A549 (cell line): ENCODE results near the gene PI16. TPM values are rescaled to one million over a fixed set of nuclear protein-coding genes. Genes with fewer than 3 reads are reported as not detected.

ENCODE experiments used
- ATAC-seq, 2 experiments: fragments of 200-7000 bp in 1 of 2; fragments of >200 bp in 1 of 2; cut with Nextera tagmentation in 1 of 2; cut with Tn5 transposase in 1 of 2; 3 replicates each; pipeline versions ENCODE4 v1.8.0 to v1.9.1; 2018 to 2020; ENCODE audit warnings: mild to moderate bottlenecking in 1 of 2, moderate library complexity in 1 of 2
- CTCF ChIA-PET: fragments of 300-600 bp; sonication (Branson Sonifier 250); formaldehyde crosslinking; extraction: SDS; loops from one replicate; lab custom pipeline; 2021; ENCODE audit warnings: antibody characterized with exemption, inconsistent platforms; lab: Yijun Ruan, JAX
- POLR2A ChIA-PET: fragments of 350-600 bp; formaldehyde crosslinking; extraction: SDS; loops from one replicate; lab custom pipeline; 2021; ENCODE audit warnings: antibody characterized with exemption, inconsistent platforms; lab: Yijun Ruan, JAX
- DNase-seq, 2 experiments: peaks; one replicate each; pipeline versions ENCODE4 v3.0.0 to v3.0.0-alpha.2; 2011 to 2016; ENCODE audit warnings: low read depth in 1 of 2, low spot score in 1 of 2
- FAIRE-seq: peaks from 2 replicates; lab custom pipeline; 2011; peaks lifted over from hg19 to GRCh38; lab: Jason Lieb, UNC
- H3K27ac ChIP-seq, 2 experiments: fragments of >200 bp; sonication (Bioruptor Twin); formaldehyde crosslinking; 3 replicates each; pipeline ENCODE4 v1.5.1; 2016 to 2017
- H3K4me1 ChIP-seq: fragments of >200 bp; sonication (Bioruptor Twin); formaldehyde crosslinking; 3 replicates; pipeline ENCODE4 v1.6.1; 2016
- H3K4me2 ChIP-seq: fragments of >200 bp; sonication (Bioruptor Twin); formaldehyde crosslinking; 3 replicates; pipeline ENCODE4 v1.6.1; 2016
- H3K4me3 ChIP-seq: fragments of >200 bp; sonication (Bioruptor Twin); formaldehyde crosslinking; 3 replicates; pipeline ENCODE4 v1.5.1; 2016
- H3K9me3 ChIP-seq: fragments of >200 bp; sonication (Bioruptor Twin); formaldehyde crosslinking; 3 replicates; pipeline ENCODE4 v1.6.1; 2016
- BCL3 ChIP-seq: fragments of >200 bp; sonication (Bioruptor Twin); formaldehyde crosslinking; IDR thresholded peaks from 3 replicates; pipeline ENCODE4 v1.6.1; 2016
- CBX2 ChIP-seq: fragments of 200-600 bp; sonication (generic); IDR thresholded peaks from 2 replicates; pipeline ENCODE4 v1.6.1; 2016; ENCODE audit warnings: low read depth, mild to moderate bottlenecking, borderline replicate concordance
- CBX8 ChIP-seq: fragments of 200-600 bp; sonication (generic); IDR thresholded peaks from 2 replicates; pipeline ENCODE4 v1.6.1; 2016
- EHF ChIP-seq: fragments of 250-450 bp; sonication (Bioruptor Pico); IDR thresholded peaks from 2 replicates; pipeline ENCODE4 v1.5.0; 2020; ENCODE audit warnings: mild to moderate bottlenecking
- ELK1 ChIP-seq: fragments of 150-350 bp; IDR thresholded peaks from 2 replicates; pipeline ENCODE4 v1.6.1; 2014; ENCODE audit warnings: low read depth, mild to moderate bottlenecking, low read length
- EP300 ChIP-seq, 2 experiments: fragments of >200 bp; sonication (Bioruptor Twin); formaldehyde crosslinking; IDR thresholded peaks; 2 replicates in 1 of 2; 3 replicates in 1 of 2; pipeline ENCODE4 v1.6.1; 2016 to 2017
- FOSB ChIP-seq: fragments of 250-450 bp; sonication (Bioruptor Pico); IDR thresholded peaks from 2 replicates; pipeline ENCODE4 v1.5.0; 2020; ENCODE audit warnings: mild to moderate bottlenecking, moderate library complexity
- FOSL2 ChIP-seq, 2 experiments: fragments of 450-650 bp in 1 of 2; fragments of >200 bp in 1 of 2; sonication (Bioruptor Twin) in 1 of 2; formaldehyde crosslinking; IDR thresholded peaks; 2 replicates each; pipeline versions ENCODE4 v1.5.0 to v1.6.1; 2016 to 2020; ENCODE audit warnings: mild to moderate bottlenecking in 1 of 2, moderate library complexity in 1 of 2
- HEYL ChIP-seq: fragments of 250-450 bp; sonication (Bioruptor Pico); IDR thresholded peaks from 2 replicates; pipeline ENCODE4 v1.8.0; 2021; ENCODE audit warnings: mild to moderate bottlenecking, moderate library complexity
- HOXB5 ChIP-seq: fragments of 250-450 bp; sonication (Bioruptor Pico); IDR thresholded peaks from 2 replicates; pipeline ENCODE4 v1.5.0; 2020; ENCODE audit warnings: mild to moderate bottlenecking, moderate library complexity
- MAFK ChIP-seq: fragments of 450-650 bp; IDR thresholded peaks from 2 replicates; pipeline ENCODE4 v1.6.1; 2014; ENCODE audit not compliant: partially characterized antibody
- MAX ChIP-seq: IDR thresholded peaks from 2 replicates; pipeline ENCODE4 v1.6.1; 2012
- MAZ ChIP-seq: fragments of 150-350 bp; IDR thresholded peaks from 2 replicates; pipeline ENCODE4 v1.6.1; 2014; ENCODE audit warnings: antibody characterized with exemption, low read depth, low read length, borderline replicate concordance
- NFE2L2 ChIP-seq: fragments of 150-350 bp; conservative IDR thresholded peaks from 2 replicates; pipeline ENCODE4 v1.6.1; 2014; ENCODE audit warnings: low read length
- PHF8 ChIP-seq: fragments of 200-600 bp; sonication (generic); IDR thresholded peaks from 2 replicates; pipeline ENCODE4 v1.6.1; 2016; ENCODE audit warnings: low read depth, mild to moderate bottlenecking, antibody characterized with exemption, moderate library complexity, borderline replicate concordance
- POLR2AphosphoS2 ChIP-seq: conservative IDR thresholded peaks from 2 replicates; pipeline ENCODE4 v1.6.1; 2012; ENCODE audit warnings: low read length, improper control_type of control experiment, inconsistent platforms
- REST ChIP-seq: fragments of 200-600 bp; sonication (generic); IDR thresholded peaks from 2 replicates; pipeline ENCODE4 v1.6.1; 2016; ENCODE audit warnings: antibody characterized with exemption, mild to moderate bottlenecking, moderate library complexity
- RFX5 ChIP-seq: fragments of 450-650 bp; IDR thresholded peaks from 2 replicates; pipeline ENCODE4 v1.7.1; 2014; ENCODE audit warnings: antibody characterized with exemption, mild to moderate bottlenecking, moderate library complexity
- TP53 ChIP-seq: fragments of 250-450 bp; sonication (Bioruptor Pico); IDR thresholded peaks from 2 replicates; pipeline ENCODE4 v1.5.0; 2021; ENCODE audit warnings: mild to moderate bottlenecking, moderate library complexity
- WGBS: methylation state at CpG from one replicate; pipeline ENCODE4 v1.1.6; 2017; ENCODE audit errors: missing lambda C conversion rate; 5-methylcytosine and 5-hydroxymethylcytosine counted together
- polyA minus RNA-seq: library from RNA; depleted of rRNA, polyadenylated mRNA; stranded (reverse); fragments of >200 nt; gene quantifications from 2 replicates; pipeline ENCODE4 v1.2.3, GENCODE V29; 2011; rRNA and poly(A)+ RNA removed
- polyA plus RNA-seq, 4 experiments: library from polyadenylated mRNA; depleted of rRNA in 3 of 4; stranded (reverse); fragments of >200 nt; fragmentation: RNase III in 1 of 4; extraction: RNeasy Plus Mini Kit Qiagen cat#74134 plus additional on column Dnase treatment in 1 of 4; gene quantifications; 2 replicates in 3 of 4; 3 replicates in 1 of 4; pipeline ENCODE4 v1.2.3, GENCODE V29; 2011 to 2017

Gene PI16
- polyA plus RNA-seq (2011; rRNA removed) (not detected in 2 replicates), polyA plus RNA-seq (2017; fragmentation: RNase III; extraction: RNeasy Plus Mini Kit Qiagen cat#74134 plus additional on column Dnase treatment) (not detected in 3 replicates), polyA minus RNA-seq (not detected in 2 replicates)
- 0.05 TPM in 1 of 2 replicates, not detected in the other for polyA plus RNA-seq (2012; cell fraction: cytosol; rRNA removed)
- polyA plus RNA-seq (2012; cell fraction: nucleus; rRNA removed), result 0.02 TPM in 1 of 2 replicates, not detected in the other

GRCh38 chr6:36954262-36954931 lies at the start of gene PI16:
PI16 (plus strand) TSS chr6:36954738; CDS start chr6:36954761, 23 bp downstream.
- no peak for TF ChIP-seq ELK1
- no peak for TF ChIP-seq NFE2L2
- TF ChIP-seq REST, result no peak
- no peak for TF ChIP-seq FOSL2 (IDR thresholded peaks at IDR 0.05)
- no peak for TF ChIP-seq FOSL2 (CRISPR knock-in tag; IDR thresholded peaks at IDR 0.05)
- TF ChIP-seq TP53 (CRISPR knock-in tag), result no peak
- TF ChIP-seq PHF8, result no peak
- TF ChIP-seq MAZ, result no peak
- TF ChIP-seq HOXB5 (CRISPR knock-in tag), result no peak
- H3K4me1 ChIP-seq, result no peaks in the 10 kb centered on the region
- 61% methylated on average over 10 of the region's 14 CpGs for WGBS
- H3K27ac ChIP-seq, result no peak within 1 kb of the TSS
- no peaks in the 10 kb centered on the region for H3K9me3 ChIP-seq
- ChIA-PET POLR2A (no interaction called here), CTCF (interaction anchor here (0.6 to 3.0 kb wide), 6 partner anchors 17 to 189 kb away, joined by 3 to 6 read pairs (median 3); partner anchors contain the start of gene C6orf89)
- H3K4me3 ChIP-seq, result no peak within 1 kb of the TSS
- no peak within 1 kb of the TSS for H3K4me2 ChIP-seq
- no peak for FAIRE-seq
- no peak for DNase-seq
- no peak for ATAC-seq

- no peak for TF ChIP-seq CBX8
- no peak for TF ChIP-seq REST
- no peak for TF ChIP-seq HOXB5 (CRISPR knock-in tag)
- no peak for TF ChIP-seq BCL3
- TF ChIP-seq FOSB (CRISPR knock-in tag), result no peak
- no peak for TF ChIP-seq POLR2AphosphoS2
- TF ChIP-seq RFX5, result no peak
- no peak for TF ChIP-seq MAX
- TF ChIP-seq HEYL (CRISPR knock-in tag), result no peak
- no peak for TF ChIP-seq ELK1
- no peak for TF ChIP-seq PHF8
- no peak for TF ChIP-seq MAFK
- no peak for TF ChIP-seq EP300 (IDR thresholded peaks at IDR 0.05)
- TF ChIP-seq TP53 (CRISPR knock-in tag), result no peak
- TF ChIP-seq CBX2, result no peak
- no peak for TF ChIP-seq EHF (CRISPR knock-in tag)
- 90% methylated on average over 5 of the region's 5 CpGs for WGBS
- no peaks in the 10 kb centered on the region for H3K4me1 ChIP-seq
- H3K4me2 ChIP-seq, result no peak overlapping the region
- DNase-seq (no peak), ATAC-seq (no peak), FAIRE-seq (no peak)
- no peak overlapping the region for H3K27ac ChIP-seq
- no peaks in the 10 kb centered on the region for H3K9me3 ChIP-seq
- ChIA-PET CTCF (interaction anchor here (2.9 kb wide), 1 partner anchor 19 kb away, joined by 10 read pairs; the partner anchor contains the start of gene C6orf89), POLR2A (no interaction called here)
- no peak overlapping the region for H3K4me3 ChIP-seq
Measured at GRCh38 chr6:36904851-36905393, 49.6 kb upstream of the PI16 start.
